CD4-positive, alpha-beta T cell treated with Interleukin-21 for 1 hour (primary cell): Measurements from ENCODE around the gene CSRP1.
"Not testable (repeated sequence)": the region's sequence is repeated elsewhere in the genome, so short reads cannot be mapped to it uniquely, and the experiment has no call there.

Source experiments
- DNase-seq: peaks from one replicate; pipeline ENCODE4 v3.0.0-alpha.2; 2020

CSRP1 gene

GRCh38 chr1:201537891-201538611 lies 31.1 kb upstream of the CSRP1 start:
- DNase-seq: no peak

- no peak for DNase-seq
Measured at GRCh38 chr1:201537467-201537866, 30.5 kb upstream of the CSRP1 start.

- DNase-seq: no peak
Measured at GRCh38 chr1:201537028-201537427, 30.1 kb upstream of the CSRP1 start.

- no peak for DNase-seq
Measured at GRCh38 chr1:201536558-201536957, 29.6 kb upstream of the CSRP1 start.

GRCh38 chr1:201535919-201536245 lies 29.0 kb upstream of the CSRP1 start:
- DNase-seq: no peak

- DNase-seq: no peak
Measured at GRCh38 chr1:201535046-201535918, 28.4 kb upstream of the CSRP1 start.

GRCh38 chr1:201533836-201534235 lies 26.9 kb upstream of the CSRP1 start:
- DNase-seq: no peak

- no peak for DNase-seq
Measured at GRCh38 chr1:201531551-201532425, 24.9 kb upstream of the CSRP1 start.

- DNase-seq: no peak
Measured at GRCh38 chr1:201530741-201531531, 24.0 kb upstream of the CSRP1 start.

GRCh38 chr1:201528631-201529252 lies 21.8 kb upstream of the CSRP1 start:
- no peak for DNase-seq

- DNase-seq: no peak
Measured at GRCh38 chr1:201527879-201528278, 21.0 kb upstream of the CSRP1 start.

GRCh38 chr1:201525193-201525778 lies 18.4 kb upstream of the CSRP1 start:
- DNase-seq: no peak

GRCh38 chr1:201520046-201520575 lies 13.2 kb upstream of the CSRP1 start:
- DNase-seq: not testable (repeated sequence)

GRCh38 chr1:201518071-201518470 lies 11.1 kb upstream of the CSRP1 start:
- no peak for DNase-seq

- no peak for DNase-seq
Measured at GRCh38 chr1:201517631-201518030, 10.7 kb upstream of the CSRP1 start.

- DNase-seq: no peak
Measured at GRCh38 chr1:201516511-201517127, 9.7 kb upstream of the CSRP1 start.

- DNase-seq: no peak
Measured at GRCh38 chr1:201515895-201516294, 9.0 kb upstream of the CSRP1 start.

GRCh38 chr1:201515062-201515750 lies 8.3 kb upstream of the CSRP1 start:
- no peak for DNase-seq

GRCh38 chr1:201514466-201514865 lies 7.5 kb upstream of the CSRP1 start:
- DNase-seq: no peak
